Glomerular visceral epithelial cell (primary cell): ENCODE measurements around the gene PTH1R.

Experiments
- DNase-seq: peaks from one replicate; pipeline ENCODE4 v3.0.0-alpha.2; 2016; ENCODE audit errors: extremely low spot score

Gene PTH1R

DNA sequence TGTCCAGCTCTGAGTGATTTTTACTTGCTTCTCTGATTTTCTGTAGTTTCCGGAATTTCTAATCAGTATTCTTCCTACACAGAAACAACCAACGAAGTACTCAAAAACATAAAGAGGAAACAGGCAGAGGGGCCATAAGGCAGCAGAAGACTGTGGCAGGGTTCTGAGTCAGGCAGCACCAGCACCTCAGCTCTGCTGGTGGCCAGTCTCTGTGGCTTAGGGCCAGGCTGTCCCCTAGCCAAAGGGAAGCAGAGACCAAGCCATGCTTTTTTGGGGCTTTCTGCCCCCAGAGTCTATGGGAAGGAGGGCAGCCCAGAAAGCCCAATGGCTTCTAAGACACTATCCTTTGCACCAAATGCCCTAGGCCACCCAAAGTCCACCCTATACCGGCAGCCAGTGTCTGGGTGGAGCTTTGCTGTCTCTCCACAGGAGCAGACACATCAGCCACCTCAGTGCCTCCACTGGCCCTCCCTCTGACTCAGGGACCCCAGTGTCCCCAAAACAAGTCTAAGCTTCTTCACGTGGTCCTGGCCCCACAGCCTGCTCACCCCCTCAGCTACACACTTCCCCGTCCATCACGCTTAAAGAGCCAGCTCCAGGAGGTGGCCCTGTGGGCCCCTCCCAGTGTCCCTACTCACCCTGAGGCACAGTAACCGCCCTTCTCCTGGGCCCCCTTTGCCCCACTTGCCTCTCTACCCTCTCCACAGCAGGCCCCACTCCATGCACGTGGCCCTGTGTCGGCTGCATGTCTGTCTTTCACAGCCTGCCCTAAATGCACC lies 52.8 kb downstream of the PTH1R start:
- DNase-seq, result no peak

DNA sequence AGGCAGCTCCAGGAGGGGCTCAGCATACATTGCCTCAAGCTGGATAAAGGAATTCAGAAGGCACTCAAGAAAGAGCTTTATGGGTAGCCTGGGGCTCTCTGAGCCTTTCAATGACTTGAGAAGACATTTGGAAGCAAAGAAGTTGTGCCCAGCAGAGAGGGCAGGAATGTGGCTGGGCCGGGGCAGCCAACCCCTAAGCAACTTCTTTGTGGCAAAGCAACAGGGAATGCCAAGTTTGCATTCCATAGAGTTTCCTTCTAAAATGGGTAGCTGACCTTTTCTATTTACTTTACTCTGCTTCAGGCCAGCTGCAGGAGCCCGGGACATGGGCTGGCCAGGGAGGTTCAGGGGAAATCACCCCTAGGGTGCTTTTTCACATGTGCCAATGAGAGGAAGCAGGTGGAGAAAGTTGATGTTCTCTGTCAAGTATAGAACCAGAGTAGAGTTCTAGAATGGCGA lies 53.5 kb downstream of the PTH1R start:
- DNase-seq, result no peak

DNA sequence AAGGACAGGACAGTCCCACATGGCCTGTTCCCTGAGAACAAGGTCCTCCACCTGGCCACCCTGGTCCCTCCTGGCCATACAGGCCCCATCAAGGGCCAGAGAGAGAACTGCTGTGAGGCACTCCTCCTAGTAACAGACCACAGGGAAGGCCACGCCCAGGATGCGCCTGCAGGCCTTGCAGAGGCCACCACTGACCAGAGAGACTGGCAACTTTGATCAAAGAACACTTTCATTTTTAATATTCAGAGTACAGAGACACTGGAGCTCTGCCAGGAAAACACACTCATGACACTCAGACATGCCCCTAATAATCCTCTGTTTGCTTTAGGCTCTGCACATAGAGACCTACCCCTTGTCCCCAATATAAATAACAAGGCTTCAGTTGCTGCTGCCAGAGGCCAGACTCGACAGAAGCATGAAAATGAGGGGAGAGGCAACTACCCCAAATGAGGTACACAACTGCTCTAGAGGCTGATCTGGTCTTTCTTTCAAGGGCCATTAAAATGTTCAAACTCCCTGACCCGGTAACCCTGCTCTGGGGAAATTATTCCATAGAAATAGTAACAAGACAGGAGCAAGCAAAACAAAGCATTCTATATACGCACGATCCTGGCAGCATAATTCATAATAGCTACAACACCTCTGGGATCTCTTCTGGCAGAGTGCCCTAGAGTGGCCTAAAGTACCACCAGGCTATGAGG lies 54.3 kb downstream of the PTH1R start:
- DNase-seq, result no peak

DNA sequence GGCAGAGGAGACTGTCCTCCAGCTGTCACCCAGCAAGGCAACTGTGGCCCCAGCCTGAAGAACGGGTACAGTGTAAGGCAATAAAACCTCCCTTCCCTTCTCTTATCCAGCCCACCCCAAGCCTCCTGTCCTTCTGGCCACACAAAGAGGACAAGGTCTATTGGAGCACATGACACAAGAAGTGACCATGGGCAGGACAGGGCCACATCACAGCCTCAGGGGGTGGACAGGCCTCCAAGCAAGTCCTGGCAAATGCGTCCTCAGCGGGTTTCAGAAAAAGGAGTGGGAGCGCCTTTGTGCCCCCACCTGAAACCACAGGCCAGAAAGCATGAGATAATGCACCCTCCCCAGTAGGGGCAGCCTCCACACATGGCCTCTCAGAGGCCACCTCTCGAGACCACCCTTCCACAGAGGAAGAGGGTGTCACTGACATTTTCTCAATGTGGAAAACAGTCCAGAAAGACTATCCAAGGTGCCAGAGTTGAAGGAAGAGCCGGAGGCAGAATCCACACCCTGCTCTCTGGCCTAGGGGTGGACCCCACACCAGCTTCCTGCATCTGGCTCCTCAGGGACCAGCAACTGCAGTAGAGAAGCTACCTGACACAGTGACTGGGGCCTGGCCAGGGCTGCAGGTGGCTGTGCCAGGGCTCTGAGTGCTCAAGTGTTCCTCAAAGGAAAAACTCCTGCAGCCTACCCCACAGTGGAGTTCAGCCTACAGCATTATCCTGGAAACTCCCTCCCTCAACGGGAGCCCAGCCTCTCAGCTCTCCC lies 55.1 kb downstream of the PTH1R start:
- DNase-seq, result no peak

DNA sequence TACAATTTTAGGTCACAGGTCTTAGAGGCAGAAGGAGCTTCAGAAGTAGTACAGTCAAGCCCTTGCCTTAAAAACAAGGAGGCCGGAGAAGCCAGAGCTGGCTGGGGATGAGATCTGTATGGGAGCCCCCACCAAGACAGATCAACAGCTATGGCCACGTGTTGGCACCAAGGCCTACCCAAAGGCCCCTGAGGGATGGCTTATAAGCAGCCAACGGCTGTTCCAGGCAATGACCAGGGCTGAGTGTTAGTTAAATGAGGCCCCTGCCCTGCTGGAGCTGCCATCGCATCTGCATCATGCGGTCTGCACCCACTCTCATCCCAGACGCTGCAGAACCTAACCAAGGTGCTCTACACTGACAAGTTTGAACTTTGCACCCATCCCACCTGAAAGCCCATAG lies 55.7 kb downstream of the PTH1R start:
- no peak for DNase-seq

DNA sequence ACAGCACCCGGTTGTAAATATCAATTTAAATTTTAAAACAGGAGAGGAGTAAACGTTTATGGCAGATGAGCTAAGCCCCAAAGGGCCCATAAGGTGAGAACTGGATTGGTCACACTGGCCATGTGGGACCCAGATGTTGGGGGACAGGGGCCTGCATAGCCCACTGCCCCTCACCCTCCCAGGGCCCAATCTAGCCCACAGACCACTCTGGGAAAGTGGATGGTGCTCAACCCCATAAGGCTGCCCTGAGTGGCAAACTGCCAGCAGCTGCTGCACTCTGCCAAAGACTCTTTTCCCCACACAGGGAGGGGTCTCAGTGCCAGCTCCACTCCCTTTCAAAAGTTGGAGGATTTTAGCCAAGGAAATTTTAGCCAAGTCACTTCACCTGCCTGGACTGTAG lies 56.6 kb downstream of the PTH1R start:
- DNase-seq, result no peak

DNA sequence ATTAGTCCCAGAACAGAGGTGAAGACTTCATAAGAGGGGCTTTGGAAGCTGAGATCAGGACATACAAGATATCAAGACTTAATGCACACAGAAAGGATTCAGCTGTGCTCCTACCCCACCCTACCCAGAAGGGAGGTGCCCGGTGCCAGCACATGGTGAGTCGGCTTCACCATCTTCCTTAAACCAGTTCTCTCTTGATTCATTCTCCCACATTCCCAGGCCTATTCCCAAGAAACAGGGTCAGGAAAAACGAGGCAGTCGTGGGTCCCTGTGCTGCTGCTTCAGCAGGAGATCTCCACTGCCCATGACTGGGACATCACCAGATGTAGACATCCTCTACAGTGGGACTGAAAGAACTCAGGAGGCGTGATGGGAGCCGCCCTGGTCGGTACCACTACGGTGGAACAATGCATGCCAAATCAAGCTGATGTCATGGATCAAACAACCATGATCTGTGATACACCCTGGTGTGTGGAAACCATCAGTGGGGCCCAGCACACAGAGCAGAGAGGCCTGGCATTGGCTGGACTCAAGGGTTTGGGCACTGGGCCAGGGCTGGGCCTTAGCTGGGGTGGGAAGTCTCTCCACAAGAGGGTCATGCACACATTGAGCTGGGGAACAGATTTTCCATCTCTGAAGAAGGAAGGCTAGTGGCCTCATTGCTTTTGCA lies 57.1 kb downstream of the PTH1R start:
- no peak for DNase-seq

DNA sequence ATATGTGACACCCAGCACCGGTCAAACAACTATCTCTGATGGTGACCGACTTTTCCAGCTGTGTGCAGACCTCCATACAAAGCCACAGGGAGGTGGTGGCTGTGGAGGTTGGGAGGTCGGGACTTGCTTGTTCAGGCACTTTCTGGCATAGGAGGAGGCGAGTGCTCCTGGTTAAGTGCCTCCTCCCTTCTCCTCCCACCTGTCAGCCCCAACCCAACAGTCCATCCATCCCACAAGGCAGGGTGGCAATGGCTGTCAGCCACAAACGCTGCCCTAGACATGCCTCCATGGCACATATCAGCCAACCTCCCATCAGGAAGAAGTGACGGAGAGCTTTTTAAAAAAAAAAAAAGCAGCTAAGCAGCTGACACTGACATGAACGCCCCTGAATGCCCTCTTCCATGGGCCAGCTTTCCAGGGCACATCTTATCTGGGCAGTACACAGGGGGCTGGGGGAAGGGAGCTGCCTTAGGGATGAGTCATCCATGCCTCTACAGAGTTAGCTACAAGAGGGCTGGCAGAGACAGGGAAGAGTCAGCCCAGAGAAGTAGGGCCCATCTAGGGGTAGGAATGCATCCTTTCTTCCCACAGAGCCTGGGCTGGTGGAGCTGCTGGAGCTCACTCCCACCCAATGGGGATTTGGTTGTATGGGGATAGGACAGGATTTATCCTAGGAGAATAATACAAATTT lies 57.8 kb downstream of the PTH1R start:
- peak; percentile 94 for DNase-seq

GRCh38 chr3:46935989-46936558 lies 58.6 kb downstream of the PTH1R start:
- DNase-seq, result no peak

DNA sequence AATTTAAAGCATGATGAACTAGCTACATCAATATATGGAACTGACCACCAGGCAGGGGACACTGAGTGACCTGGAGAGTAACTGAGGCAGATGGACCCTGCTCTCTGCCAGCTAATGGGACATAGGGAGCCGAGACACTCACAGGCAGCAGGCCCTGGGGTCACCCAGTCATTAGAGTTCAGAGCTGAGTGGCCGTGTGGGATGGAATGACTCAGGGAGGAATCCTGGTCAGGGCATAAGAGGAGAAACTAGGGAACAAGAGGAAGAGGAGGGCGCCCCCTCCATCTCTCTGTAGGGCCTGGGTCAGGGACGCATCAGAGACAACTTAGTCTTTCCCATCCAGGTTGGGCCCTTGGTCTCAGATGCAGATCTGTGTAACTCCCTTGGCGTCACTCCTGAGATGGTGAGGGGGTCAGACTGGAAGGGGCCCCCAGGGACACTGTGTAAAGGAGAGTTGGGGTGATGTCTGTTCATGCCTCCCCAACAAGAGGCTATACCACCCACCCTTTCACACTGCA lies 59.3 kb downstream of the PTH1R start:
- DNase-seq, result no peak

GRCh38 chr3:46938118-46938517 lies 60.6 kb downstream of the PTH1R start:
- DNase-seq, result no peak

DNA sequence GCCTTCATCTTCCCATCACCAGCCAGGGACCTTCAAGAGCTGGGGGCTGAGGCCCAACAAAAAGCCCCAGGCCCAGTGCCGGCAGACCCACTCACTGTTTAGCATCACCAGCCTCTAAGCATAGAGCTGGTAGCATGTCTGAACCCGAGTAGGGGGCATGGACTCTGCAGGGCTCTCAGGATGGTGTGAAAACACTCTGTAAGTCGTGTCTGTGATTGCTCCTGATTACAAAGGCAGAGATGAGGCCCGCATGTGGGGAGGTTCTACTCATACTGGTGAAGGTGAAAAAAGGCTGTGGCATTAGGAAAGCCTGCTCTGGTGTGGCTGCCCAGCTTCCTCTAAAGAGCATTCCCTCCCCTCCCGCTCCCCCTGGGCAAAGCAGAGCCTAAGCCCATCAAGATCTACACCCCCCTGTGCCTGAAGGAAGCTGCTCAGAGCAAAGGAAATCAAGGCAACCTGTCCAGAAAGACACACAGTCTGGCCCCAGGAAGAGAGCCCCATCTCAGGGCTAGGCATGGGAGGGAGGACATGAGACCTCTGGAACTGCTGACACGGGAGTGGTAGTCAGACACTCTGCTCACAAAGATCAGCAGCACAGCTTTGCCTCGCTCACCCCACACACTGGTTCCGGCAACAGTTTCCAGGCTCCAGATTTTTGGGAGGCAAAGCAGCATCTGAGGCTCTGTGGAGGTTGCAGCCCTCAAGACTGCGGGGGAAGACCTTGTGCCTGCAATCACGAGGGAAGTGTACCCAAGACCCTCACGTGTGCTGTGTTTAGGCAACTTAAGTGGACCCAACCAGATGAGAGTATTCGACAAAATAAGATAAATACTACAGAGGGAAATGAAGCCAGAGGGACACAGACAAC lies 62.3 kb downstream of the PTH1R start:
- no peak for DNase-seq

DNA sequence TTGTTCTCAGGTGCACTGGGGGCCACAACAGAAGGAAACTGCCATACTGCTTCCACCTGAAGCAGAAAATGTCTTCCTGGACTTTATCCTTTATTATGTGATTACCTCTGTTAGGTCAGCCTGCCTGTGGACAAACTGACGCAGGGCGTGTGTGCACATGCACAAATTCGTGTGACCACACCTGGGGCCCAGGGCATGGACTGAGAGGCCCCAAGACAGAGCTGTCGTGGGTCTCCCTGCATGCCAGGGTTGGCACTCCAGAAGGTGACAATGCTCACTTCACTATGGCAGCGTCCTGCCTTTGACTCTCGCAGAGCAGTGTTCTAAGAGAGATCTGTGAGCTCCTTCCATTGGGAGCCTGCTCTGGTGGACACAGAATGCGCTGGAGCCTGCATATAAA lies 64.6 kb downstream of the PTH1R start:
- DNase-seq, result no peak

- DNase-seq, result no peak
These were observed 65.1 kb downstream of the PTH1R start for GRCh38 chr3:46942481-46943236.

- no peak for DNase-seq
These were observed 66.0 kb downstream of the PTH1R start for GRCh38 chr3:46943237-46944187.

DNA sequence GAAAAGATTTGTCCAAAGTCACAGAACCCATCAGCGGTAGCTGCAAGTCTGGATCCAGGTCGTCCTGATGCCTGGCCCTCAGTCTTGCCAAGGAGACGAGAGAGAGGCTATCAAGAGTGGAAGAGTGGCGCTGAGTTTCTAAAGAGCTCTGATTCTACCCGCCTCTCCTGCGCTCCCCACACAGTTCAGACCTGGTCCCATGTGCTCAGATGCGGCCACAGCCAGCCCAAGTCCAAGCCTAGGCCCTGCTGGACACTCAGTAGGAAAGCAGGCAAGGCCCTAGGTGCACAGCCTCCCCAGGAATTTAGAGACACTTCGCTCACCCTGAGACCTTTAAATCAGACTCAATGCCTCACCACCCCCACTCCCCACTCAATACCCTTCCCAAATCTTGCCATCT lies 66.7 kb downstream of the PTH1R start:
- DNase-seq, result no peak

GRCh38 chr3:46946416-46946815 lies 68.9 kb downstream of the PTH1R start:
- DNase-seq, result no peak
